Left ventricle myocardium superior (tissue), 1 donor: Measurements from ENCODE around the gene POC1A. TPM values are rescaled to one million over a fixed set of nuclear protein-coding genes. Genes with fewer than 3 reads are reported as not detected.
"Not testable (repeated sequence)": the region's sequence is repeated elsewhere in the genome, so short reads cannot be mapped to it uniquely, and the experiment has no call there.

Experiments
- ATAC-seq: fragments of 200-7000 bp; cut with Tn5 transposase; one replicate; pipeline ENCODE4 v1.9.1; 2020; ENCODE audit warnings: mild to moderate bottlenecking, moderate library complexity
- DNase-seq: peaks from one replicate; pipeline ENCODE4 v3.0.0-alpha.2; 2020
- intact Hi-C: fragments of 100-400 bp; cut with micrococcal nuclease; formaldehyde crosslinking; loops from one replicate; pipeline ENCODE4 v1.11.0; 2022
- total RNA-seq: library from RNA; stranded (reverse); fragmentation: NEBNext Ultra II Directional; extraction: Animal tissue kit (Norgen Biotek cat#: 25700); gene quantifications from one replicate; pipeline ENCODE4 v1.2.1, GENCODE V29; 2021
- donor health status: DM: no; HTN: yes; CAD: no; lungs with severe emphysema.

POC1A gene
- total RNA-seq, 1 donor from 2014 or later = 1.5 TPM

GRCh38 chr3:52044869-52045619, 109.2 kb downstream of the POC1A start:
- intact Hi-C loops = no loop called here
- ATAC-seq (no peak), DNase-seq (no peak)

- DNase-seq (no peak), ATAC-seq (no peak)
- intact Hi-C loops = no loop called here
Observed at GRCh38 chr3:52043750-52044149, 110.5 kb downstream of the POC1A start.

DNA sequence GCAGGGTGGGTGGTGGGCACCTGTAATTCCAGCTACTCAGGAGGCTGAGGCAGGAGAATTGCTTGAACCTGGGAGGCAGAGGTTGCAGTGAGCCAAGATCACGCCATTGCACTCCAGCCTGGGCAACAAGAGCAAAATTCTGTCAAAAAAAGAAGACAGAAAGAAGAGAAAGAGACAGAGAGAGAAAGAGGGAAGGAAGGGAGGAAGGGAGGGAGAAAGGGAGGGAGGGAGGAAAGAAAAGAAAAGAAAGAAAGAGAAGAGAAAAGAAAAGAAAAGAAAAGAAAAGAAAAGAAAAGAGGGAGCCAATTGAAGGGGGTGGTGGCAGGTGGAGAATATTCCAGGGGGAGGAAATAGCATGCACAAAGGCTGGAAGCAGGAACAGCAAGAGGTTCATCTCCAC, 111.2 kb downstream of the POC1A start:
- DNase-seq, intact Hi-C loops, ATAC-seq: not testable (repeated sequence)

- ATAC-seq (peak; percentile 34), DNase-seq (no peak)
- intact Hi-C loops = no loop called here
Observed at GRCh38 chr3:52041118-52041731, 113.0 kb downstream of the POC1A start.

DNA sequence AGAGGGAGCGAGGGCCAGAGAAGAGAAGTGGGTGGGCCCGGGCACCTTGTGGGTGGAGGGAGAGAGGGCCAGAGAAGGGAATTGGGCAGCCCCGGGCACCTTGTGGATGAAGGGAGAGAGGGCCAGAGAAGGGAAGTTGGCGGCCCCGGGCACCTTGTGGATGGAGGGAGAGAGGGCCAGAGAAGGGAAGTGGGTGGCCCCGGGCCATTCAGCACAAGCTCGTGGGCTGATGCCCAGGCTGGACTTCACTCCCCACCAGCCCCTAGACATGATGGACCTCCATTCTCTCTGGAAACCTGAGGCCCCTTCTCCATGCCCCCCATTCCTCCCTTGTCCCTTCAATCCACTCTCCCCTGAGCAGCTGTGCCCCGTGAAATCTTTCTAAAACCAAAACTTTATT, 113.6 kb downstream of the POC1A start:
- ATAC-seq (peak; percentile 2), DNase-seq (no peak)
- intact Hi-C loops = no loop called here

- ATAC-seq (peak; percentile 83), DNase-seq (peak; percentile 84)
- intact Hi-C loops = no loop called here
Observed at GRCh38 chr3:52039846-52040245, 114.4 kb downstream of the POC1A start.

DNA sequence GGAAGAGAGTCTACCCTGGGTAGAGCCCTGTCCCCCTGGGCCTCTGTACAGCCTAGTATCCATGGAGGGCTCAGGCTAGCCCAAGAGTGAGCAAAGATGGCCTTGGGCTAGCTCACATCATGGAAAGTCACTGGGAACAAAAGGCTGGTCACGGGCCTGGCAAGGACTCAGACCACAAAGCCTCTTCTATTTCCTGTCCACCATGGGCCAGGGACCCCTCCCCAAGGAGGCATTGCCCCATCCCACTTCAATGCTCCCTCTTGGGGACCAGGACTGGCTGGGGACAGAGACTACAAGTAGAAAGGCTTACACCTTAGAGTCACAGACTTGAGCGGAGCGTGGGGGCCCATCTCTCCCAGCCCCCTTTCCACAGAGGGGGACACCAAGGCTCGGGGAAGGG, 114.8 kb downstream of the POC1A start:
- DNase-seq (no peak), ATAC-seq (no peak)
- intact Hi-C loops = no loop called here

- no peak for ATAC-seq
- no peak for DNase-seq
- intact Hi-C loops = no loop called here
Observed at GRCh38 chr3:52038227-52038626, 116.0 kb downstream of the POC1A start.

DNA sequence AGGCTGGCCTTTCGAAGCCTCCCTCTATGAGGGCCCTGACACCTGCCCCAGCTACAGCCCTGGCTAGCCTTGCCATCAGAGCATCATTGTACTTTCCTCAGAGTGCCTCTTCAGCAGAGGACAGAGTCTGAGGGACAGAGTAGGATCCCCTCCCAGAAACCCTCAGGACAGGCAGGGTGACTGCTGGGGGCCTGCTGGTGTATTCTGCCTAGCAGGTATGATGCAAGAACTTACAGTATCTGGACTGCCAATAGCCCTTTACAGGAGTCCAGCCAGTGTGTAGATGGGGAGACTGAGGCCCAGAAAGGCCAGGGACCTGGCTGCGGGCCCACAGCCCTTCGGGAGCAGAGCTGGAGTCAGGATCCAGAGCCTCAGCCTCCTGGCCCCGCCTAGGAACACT, 116.9 kb downstream of the POC1A start:
- intact Hi-C loops = no loop called here
- DNase-seq = no peak
- no peak for ATAC-seq

- intact Hi-C loops = no loop called here
- DNase-seq (no peak), ATAC-seq (no peak)
Observed at GRCh38 chr3:52036829-52037228, 117.4 kb downstream of the POC1A start.

DNA sequence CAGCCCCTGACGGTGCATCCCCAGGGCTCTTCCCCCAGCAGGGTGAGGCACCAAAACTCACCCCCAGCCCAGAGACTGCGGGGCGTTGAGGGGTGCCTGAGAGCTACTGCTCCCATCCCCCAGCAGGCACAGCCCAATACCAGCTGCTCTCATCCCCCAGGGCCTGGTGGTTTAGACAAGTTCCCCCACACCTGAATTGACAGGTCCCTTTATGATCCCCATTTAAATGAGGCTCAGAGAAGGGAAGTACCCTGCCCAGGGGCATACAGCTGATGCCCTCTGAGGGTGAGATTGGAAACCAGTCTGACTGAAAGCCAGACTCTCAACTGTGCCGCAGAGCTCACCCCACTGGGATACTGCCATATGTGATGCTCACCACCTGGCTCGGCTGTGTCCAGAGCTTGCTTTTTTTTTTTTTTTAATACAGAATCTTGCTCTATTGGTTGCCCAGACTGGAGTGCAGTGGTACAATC, 118.0 kb downstream of the POC1A start:
- intact Hi-C loops = no loop called here
- DNase-seq = no peak
- ATAC-seq = no peak

GRCh38 chr3:52034651-52035050, 119.6 kb downstream of the POC1A start:
- no peak for DNase-seq
- ATAC-seq = no peak
- intact Hi-C loops = no loop called here

DNA sequence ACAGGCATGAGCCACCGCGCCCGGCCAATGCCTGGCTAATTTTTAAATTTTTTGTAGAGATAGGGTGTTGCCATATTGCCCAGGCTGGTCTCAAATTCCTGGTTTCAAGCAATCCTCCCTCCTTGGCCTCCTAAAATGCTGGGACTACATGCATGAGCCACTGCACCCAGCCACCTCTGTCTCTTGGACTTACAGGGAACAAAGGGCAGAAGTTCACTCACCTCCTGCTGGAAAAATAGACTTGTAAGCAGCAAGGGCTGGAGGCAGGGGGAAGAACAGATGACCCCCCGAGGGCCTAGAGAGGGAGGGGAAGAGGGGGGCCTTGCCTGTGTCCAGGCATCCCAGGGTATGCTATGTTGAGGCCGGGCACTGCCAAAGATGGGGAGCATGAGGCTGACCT, 120.0 kb downstream of the POC1A start:
- ATAC-seq (no peak), DNase-seq (no peak)
- intact Hi-C loops = no loop called here

DNA sequence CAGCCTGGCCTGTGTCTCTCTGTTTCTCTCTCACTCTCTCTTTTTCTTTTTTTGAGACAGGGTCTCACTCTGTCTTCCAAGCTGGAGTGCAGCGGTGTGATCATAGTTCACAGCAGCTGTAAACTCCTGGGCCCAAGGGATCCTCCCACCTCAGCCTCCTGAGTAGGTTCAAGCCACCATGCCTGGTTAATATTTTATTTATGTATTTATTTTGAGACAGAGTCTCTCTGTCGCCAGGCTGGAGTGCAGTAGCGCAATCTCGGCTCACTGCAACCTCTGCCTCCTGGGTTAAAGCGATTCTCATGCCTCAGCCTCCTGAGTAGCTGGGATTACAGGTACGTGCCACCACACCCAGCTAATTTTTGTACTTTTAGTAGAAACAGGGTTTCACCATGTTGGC, 120.5 kb downstream of the POC1A start:
- intact Hi-C loops, ATAC-seq, DNase-seq: not testable (repeated sequence)

DNA sequence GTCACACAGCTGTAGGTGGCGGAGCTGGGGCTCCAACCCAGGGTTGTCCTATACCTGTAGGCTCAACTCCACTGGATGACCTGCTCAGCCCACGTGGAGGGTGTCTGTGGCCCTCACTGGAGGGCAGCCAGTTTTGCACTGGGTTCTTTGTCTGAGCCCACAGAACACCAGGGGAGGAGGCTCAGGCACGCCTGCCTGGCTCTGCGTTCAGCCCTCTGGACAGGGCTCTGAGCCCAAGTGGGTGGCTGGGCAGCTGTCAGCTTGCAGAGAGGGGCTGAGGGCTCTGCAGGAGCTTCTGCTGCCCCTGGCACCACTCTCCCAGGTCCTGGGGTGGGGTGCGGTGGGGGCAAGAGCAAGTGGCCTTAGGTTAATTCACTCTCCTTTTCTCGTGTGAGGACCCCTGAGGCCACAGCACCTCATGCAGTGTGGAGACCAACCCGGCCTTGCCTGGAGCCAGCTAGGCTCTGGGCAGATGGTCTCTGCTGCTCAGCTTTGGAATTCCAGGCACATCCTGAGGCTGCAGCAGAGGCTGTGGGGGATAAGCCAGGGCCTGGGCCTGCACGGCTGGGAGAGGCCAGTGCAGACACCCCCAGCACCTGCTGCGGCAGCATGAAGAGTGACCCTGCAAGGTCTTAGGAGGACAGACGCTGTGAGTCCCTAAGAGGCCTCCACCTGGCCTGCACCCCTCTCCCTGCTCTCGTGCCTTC, 121.4 kb downstream of the POC1A start:
- intact Hi-C loops = no loop called here
- no peak for DNase-seq
- ATAC-seq = no peak

- intact Hi-C loops = no loop called here
Observed at GRCh38 chr3:52031896-52032295, 122.3 kb downstream of the POC1A start.

GRCh38 chr3:52030714-52031310, 123.4 kb downstream of the POC1A start:
- no peak for DNase-seq
- no peak for ATAC-seq
- intact Hi-C loops = no loop called here

More at GRCh38 chr3:52031896-52032295, 122.3 kb downstream of the POC1A start:
- ATAC-seq = no peak
- DNase-seq = no peak

- DNase-seq = no peak
- intact Hi-C loops = no loop called here
- ATAC-seq = no peak
Observed at GRCh38 chr3:52029535-52029934, 124.7 kb downstream of the POC1A start.

DNA sequence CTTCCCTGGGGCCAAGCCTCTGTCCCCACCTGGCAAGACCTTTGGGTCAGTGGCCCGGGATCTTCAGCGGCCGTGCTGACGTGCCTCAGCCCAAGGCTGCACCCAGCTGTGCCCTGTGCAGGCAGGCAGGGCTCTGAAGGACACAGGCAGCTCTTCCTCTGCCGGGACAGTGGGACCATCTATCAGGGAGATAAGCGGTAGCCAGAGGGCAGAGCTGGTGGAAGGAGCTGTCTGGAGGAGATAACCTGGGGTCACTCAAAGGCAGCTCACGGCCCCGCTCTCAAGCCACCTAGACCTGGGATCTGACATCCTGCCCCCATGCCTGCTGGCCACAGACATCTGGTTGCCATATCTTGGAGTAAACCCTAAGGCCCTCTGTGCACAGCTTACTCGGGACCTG, 125.2 kb downstream of the POC1A start:
- intact Hi-C loops = no loop called here
- DNase-seq (no peak), ATAC-seq (peak; percentile 28)

DNA sequence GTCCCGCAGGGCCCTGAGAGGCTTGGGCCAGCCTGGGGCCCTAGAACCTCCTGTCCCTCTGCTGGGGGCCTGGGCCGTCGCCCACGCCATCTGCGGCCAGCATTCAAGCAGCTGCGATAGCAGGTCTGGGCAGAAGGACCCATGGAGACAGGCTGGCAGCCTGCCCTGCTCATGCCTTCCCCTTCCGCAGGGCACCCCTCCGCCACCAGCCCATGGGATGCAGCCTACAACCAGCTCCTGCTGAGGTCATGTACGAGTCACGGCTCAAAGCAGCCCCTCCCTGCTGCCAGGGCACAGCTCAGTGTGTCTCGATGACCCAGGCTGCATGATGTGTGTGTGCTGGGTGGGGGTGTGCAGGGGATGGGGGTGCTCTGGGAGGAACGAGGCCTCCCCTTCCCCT, 125.7 kb downstream of the POC1A start:
- intact Hi-C loops = no loop called here
- ATAC-seq (peak; percentile 81), DNase-seq (peak; percentile 94)
